Testis (tissue), 3 donors: Measurements from ENCODE around the gene ARPC4. TPM values are rescaled to one million over a fixed set of nuclear protein-coding genes. Genes with fewer than 3 reads are reported as not detected.

ENCODE experiments used
- DNase-seq: peaks from one replicate; pipeline ENCODE4 v3.0.0-alpha.2; 2019
- H3K27ac ChIP-seq, 2 donors: fragments of 200-600 bp; sonication (generic); one replicate each; pipeline ENCODE4 v1.5.1; 2019
- H3K27me3 ChIP-seq: fragments of 200-600 bp; sonication (generic); one replicate; pipeline ENCODE4 v1.5.1; 2019
- H3K36me3 ChIP-seq: fragments of 200-600 bp; sonication (generic); one replicate; pipeline ENCODE4 v1.5.1; 2017; ENCODE audit warnings: low read depth; ENCODE audit errors: missing control alignments
- H3K4me1 ChIP-seq: fragments of 200-600 bp; sonication (generic); one replicate; pipeline ENCODE4 v1.5.1; 2019
- H3K4me3 ChIP-seq, 2 donors: fragments of 200-600 bp; sonication (generic); one replicate each; pipeline ENCODE4 v1.5.1; 2017 to 2019
- H3K9me3 ChIP-seq: fragments of 200-600 bp; sonication (generic); one replicate; pipeline ENCODE4 v1.5.1; 2017
- POLR2A ChIP-seq: fragments of 450-650 bp; IDR thresholded peaks from one replicate; pipeline ENCODE4 v1.6.1; 2017; ENCODE audit warnings: antibody characterized with exemption, mild to moderate bottlenecking, moderate library complexity
- WGBS, 2 donors: methylation state at CpG; one replicate each; pipeline ENCODE4 v1.1.5; 2018; 5-methylcytosine and 5-hydroxymethylcytosine counted together
- intact Hi-C: fragments of 100-400 bp; cut with DNase I; formaldehyde crosslinking; loops from one replicate; pipeline ENCODE4 v1.15.1; 2023; ENCODE audit warnings: low total_unique reads
- polyA plus RNA-seq: library from polyadenylated mRNA; stranded (reverse); fragments of 350-450 nt; fragmentation: Illumina TruSeq; extraction: RNeasy Lipid Tissue Mini Kit (QIAGEN cat#74804); gene quantifications from one replicate; pipeline ENCODE4 v1.2.3, GENCODE V29; 2014; ENCODE audit warnings: low read depth, low replicate concordance; ENCODE audit not compliant: insufficient read depth
- total RNA-seq, 2 donors: library from RNA; depleted of rRNA; stranded (reverse); fragments of >200 nt; gene quantifications; one replicate each; pipeline ENCODE4 v1.2.3, GENCODE V29; 2016
- TF ChIP-seq, protein P1 (sequence below), 3 experiments: fragments of 450-650 bp in 2 of 3; fragments of 200-600 bp in 1 of 3; sonication (generic) in 1 of 3; IDR thresholded peaks; one replicate each; pipeline ENCODE4 v1.5.1; 2016 to 2019; ENCODE audit warnings: antibody characterized with exemption in 3 of 3, mild to moderate bottlenecking in 2 of 3, moderate library complexity in 1 of 3

ARPC4 gene
- total and polyA plus RNA-seq, 3 donors from 2014 or later: 99.6 to 124 (median 108) TPM

DNA sequence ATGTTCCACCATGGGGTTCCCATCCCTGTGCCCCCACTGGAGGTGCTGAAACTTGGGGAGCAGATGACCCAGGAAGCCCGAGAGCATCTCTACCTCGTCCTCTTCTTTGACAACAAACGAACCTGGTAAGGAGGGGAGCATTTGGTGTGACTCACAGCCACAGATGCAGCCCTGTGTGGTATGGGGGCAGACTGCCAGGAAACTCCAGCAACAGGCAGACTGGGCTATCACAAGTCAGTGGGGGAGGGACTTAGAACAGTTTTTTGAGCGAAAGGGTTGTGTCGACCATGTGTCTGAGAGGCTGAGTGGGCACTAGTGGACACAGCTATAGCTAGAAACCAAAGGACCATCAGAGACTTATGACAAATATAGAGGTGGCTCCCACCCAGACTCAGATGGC lies 46.6 kb upstream of the ARPC4 start:
- Histone ChIP-seq H3K27me3 (no peaks in the 10 kb centered on the region), H3K9me3 (no peaks in the 10 kb centered on the region), H3K4me1 (peaks cover 16% of the 10 kb centered on the region), H3K36me3 (no peaks in the 10 kb centered on the region), H3K4me3 (no peak overlapping the region), H3K27ac (no peak overlapping the region)
- intact Hi-C loops: no loop called here
- 76% methylated on average over 5 of the region's 5 CpGs for WGBS, 2 donors
- no peak for TF ChIP-seq POLR2A
- TF ChIP-seq, protein P1, sequence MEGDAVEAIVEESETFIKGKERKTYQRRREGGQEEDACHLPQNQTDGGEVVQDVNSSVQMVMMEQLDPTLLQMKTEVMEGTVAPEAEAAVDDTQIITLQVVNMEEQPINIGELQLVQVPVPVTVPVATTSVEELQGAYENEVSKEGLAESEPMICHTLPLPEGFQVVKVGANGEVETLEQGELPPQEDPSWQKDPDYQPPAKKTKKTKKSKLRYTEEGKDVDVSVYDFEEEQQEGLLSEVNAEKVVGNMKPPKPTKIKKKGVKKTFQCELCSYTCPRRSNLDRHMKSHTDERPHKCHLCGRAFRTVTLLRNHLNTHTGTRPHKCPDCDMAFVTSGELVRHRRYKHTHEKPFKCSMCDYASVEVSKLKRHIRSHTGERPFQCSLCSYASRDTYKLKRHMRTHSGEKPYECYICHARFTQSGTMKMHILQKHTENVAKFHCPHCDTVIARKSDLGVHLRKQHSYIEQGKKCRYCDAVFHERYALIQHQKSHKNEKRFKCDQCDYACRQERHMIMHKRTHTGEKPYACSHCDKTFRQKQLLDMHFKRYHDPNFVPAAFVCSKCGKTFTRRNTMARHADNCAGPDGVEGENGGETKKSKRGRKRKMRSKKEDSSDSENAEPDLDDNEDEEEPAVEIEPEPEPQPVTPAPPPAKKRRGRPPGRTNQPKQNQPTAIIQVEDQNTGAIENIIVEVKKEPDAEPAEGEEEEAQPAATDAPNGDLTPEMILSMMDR (IDR thresholded peaks at IDR 0.05): no peak
- DNase-seq: no peak

DNA sequence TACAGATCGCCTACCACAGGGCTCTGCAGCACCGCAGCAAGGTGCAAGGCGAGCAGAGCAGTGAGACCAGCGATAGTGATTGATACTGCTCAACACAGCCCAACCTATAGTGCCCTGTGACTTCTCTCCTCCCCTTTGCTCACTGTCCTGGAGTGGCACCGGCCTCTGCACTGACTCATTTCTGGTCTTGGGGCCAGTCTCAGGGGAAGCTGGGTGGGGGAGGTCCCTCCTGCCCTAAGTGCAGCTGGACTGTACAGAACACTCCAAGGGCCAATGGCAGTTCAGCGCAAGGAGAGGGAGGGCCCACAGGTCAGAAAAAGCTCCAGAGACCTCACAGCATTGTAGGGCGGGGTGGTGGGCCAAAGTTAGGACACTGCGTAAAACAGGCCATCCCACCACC lies 45.6 kb upstream of the ARPC4 start:
- 91 to 94% methylated on average over 8 of the region's 8 CpGs for WGBS, 2 donors
- Histone ChIP-seq H3K4me3 (no peak overlapping the region), H3K4me1 (peaks cover 19% of the 10 kb centered on the region), H3K9me3 (no peaks in the 10 kb centered on the region), H3K27ac (no peak overlapping the region), H3K36me3 (no peaks in the 10 kb centered on the region), H3K27me3 (no peaks in the 10 kb centered on the region)
- intact Hi-C loops: no loop called here
- no peak for DNase-seq
- TF ChIP-seq, protein P1 (IDR thresholded peaks at IDR 0.05): no peak
- no peak for TF ChIP-seq POLR2A

DNA sequence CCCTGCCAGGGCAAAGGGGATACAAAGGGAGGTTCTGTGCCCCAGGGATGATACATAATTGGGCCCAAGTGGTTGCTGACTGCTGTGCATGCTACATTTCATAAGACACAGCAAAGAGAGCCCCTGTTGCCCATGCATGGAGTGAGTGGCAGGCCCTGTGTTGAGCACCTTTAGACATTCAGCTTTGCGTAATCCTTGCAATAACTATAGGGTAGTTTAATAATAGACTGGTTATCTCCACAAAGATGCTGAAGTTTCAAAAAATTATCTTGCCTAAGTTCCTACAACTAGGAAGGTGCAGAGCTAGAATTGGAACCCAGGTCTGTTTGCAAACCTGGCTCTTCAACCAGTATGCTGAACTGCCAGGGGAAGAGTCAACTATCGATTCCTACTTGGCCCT lies 44.9 kb upstream of the ARPC4 start:
- no peak for TF ChIP-seq POLR2A
- TF ChIP-seq, protein P1 (IDR thresholded peaks at IDR 0.05): no peak
- no peaks in the 10 kb centered on the region for H3K9me3 ChIP-seq
- H3K27ac ChIP-seq: no peak overlapping the region
- peaks cover 19% of the 10 kb centered on the region for H3K4me1 ChIP-seq
- no peak overlapping the region for H3K4me3 ChIP-seq
- WGBS, 2 donors: 90 to 95% methylated on average over 2 of the region's 2 CpGs
- H3K27me3 ChIP-seq: no peaks in the 10 kb centered on the region
- no peaks in the 10 kb centered on the region for H3K36me3 ChIP-seq
- intact Hi-C loops: no loop called here
- no peak for DNase-seq

DNA sequence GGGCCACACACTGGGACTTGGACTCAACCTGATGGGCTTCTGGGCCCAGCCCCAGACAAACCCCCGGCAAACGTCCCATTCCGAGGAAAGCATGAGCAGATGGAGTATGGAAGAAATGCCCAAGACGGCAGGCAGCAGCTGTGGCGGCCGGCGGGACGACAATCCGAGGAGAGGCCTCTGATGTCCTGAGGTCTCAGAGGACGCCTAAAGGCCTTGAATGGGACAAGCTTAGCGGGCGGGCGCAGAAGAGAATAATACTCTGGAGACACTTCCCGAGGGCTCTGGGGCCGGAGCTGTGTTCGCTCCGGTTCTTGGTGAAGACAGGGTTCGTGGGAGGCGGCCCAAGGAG lies 43.6 kb upstream of the ARPC4 start:
- Histone ChIP-seq H3K36me3 (no peaks in the 10 kb centered on the region), H3K27me3 (no peaks in the 10 kb centered on the region), H3K4me3 (peak overlapping the region; percentile 68 to 71), H3K9me3 (no peaks in the 10 kb centered on the region), H3K27ac (peak overlapping the region; percentile 79 to 90), H3K4me1 (peaks cover 19% of the 10 kb centered on the region)
- intact Hi-C loops: no loop called here
- DNase-seq: no peak
- TF ChIP-seq, protein P1 (IDR thresholded peaks at IDR 0.05): no peak
- no peak for TF ChIP-seq POLR2A
- 3% methylated on average over 19 of the region's 19 CpGs; no CpG with 5 or more reads in 1 of the 2 donors for WGBS, 2 donors
